PC-3 (cell line): Measurements from ENCODE around the gene DHX16.

ENCODE experiments used
- EZH2 ChIP-seq: fragments of 300-600 bp; sonication (generic); IDR thresholded peaks from one replicate; pipeline ENCODE4 v1.6.1; 2017; ENCODE audit warnings: antibody characterized with exemption, mild to moderate bottlenecking, low read length; ENCODE audit not compliant: unreplicated experiment
- EZH2phosphoT487 ChIP-seq: fragments of 300-600 bp; sonication (generic); IDR thresholded peaks from 2 replicates; pipeline ENCODE4 v1.6.1; 2018; ENCODE audit warnings: mild to moderate bottlenecking, antibody characterized with exemption, low read length, borderline replicate concordance
- TF ChIP-seq, protein P1 (sequence below): fragments of 300-600 bp; sonication (generic); conservative IDR thresholded peaks from 2 replicates; pipeline ENCODE4 v1.5.1; 2017; ENCODE audit warnings: antibody characterized with exemption, low read depth, mild to moderate bottlenecking, low read length

DNA sequence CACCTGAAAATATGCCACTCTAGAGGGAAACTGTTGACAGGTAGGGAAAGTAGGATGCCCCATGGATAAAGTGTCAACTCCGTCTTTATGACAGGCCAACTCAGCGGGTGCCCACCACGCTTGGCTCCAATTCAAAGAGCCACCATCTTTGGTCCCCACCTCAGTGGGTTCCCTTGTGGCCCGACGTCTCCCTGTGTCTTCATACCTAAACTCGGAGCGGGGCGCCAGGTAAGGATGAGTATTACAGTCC is 44.0 kb upstream of the DHX16 start:
- TF ChIP-seq EZH2, result no peak
- TF ChIP-seq, protein P1, sequence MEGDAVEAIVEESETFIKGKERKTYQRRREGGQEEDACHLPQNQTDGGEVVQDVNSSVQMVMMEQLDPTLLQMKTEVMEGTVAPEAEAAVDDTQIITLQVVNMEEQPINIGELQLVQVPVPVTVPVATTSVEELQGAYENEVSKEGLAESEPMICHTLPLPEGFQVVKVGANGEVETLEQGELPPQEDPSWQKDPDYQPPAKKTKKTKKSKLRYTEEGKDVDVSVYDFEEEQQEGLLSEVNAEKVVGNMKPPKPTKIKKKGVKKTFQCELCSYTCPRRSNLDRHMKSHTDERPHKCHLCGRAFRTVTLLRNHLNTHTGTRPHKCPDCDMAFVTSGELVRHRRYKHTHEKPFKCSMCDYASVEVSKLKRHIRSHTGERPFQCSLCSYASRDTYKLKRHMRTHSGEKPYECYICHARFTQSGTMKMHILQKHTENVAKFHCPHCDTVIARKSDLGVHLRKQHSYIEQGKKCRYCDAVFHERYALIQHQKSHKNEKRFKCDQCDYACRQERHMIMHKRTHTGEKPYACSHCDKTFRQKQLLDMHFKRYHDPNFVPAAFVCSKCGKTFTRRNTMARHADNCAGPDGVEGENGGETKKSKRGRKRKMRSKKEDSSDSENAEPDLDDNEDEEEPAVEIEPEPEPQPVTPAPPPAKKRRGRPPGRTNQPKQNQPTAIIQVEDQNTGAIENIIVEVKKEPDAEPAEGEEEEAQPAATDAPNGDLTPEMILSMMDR, result no peak
- no peak for TF ChIP-seq EZH2phosphoT487
